Body of pancreas (tissue), 4 donors: Measurements from ENCODE around the gene TPCN2. TPM values are rescaled to one million over a fixed set of nuclear protein-coding genes. Genes with fewer than 3 reads are reported as not detected.

Source experiments
- ATAC-seq: fragments of 150-250 bp; one replicate; pipeline ENCODE4 v1.9.1; 2016
- DNase-seq, 4 donors: peaks; one replicate each; pipeline ENCODE4 v3.0.0-alpha.2; 2019
- H3K27ac ChIP-seq, 4 donors: fragments of 200-600 bp; sonication (generic); 1 replicate in 3 of 4; 2 replicates in 1 of 4; pipeline versions ENCODE4 v1.5.1 to v1.6.1; 2016 to 2019; ENCODE audit warnings: mild to moderate bottlenecking in 1 of 4, mixed read lengths in 1 of 4, moderate library complexity in 1 of 4
- H3K27me3 ChIP-seq, 2 donors: fragments of 200-600 bp; sonication (generic); one replicate each; pipeline ENCODE4 v1.6.0; 2016; ENCODE audit warnings: mild to moderate bottlenecking in 1 of 2
- H3K36me3 ChIP-seq, 2 donors: fragments of 200-600 bp; sonication (generic); replicated peaks in 1 of 2; 2 replicates each; pipeline ENCODE4 v1.5.1; 2016; ENCODE audit warnings: low read depth in 2 of 2; ENCODE audit not compliant: insufficient read depth in 1 of 2
- H3K4me1 ChIP-seq: fragments of 200-600 bp; sonication (generic); one replicate; pipeline ENCODE4 v1.6.0; 2016
- H3K4me3 ChIP-seq, 2 donors: fragments of 200-600 bp; sonication (generic); 1 replicate in 1 of 2; 2 replicates in 1 of 2; pipeline ENCODE4 v1.5.1; 2016 to 2019
- H3K9me3 ChIP-seq, 3 donors: fragments of 200-600 bp; sonication (generic); 1 replicate in 2 of 3; 2 replicates in 1 of 3; pipeline ENCODE4 v1.5.1; 2016
- CTCF ChIP-seq, 7 experiments: fragments of 450-650 bp in 4 of 7; fragments of 200-600 bp in 3 of 7; sonication (generic) in 3 of 7; IDR thresholded peaks; one replicate each; pipeline ENCODE4 v1.5.1; 2016 to 2019; ENCODE audit warnings: antibody characterized with exemption in 7 of 7
- POLR2A ChIP-seq, 3 donors: fragments of 450-650 bp; IDR thresholded peaks; one replicate each; pipeline ENCODE4 v1.6.1; 2016; ENCODE audit warnings: antibody characterized with exemption in 3 of 3, mild to moderate bottlenecking in 2 of 3
- whole genome bisulfite sequencing, 2 donors: methylation state at CpG; one replicate each; pipeline ENCODE4 v1.1.5; 2017; 5-methylcytosine and 5-hydroxymethylcytosine counted together
- intact Hi-C: fragments of 100-400 bp; cut with DNase I; formaldehyde crosslinking; loops from one replicate; pipeline ENCODE4 v1.15.1; 2023
- total RNA-seq, 2 donors: library from RNA; depleted of rRNA; stranded (reverse); fragments of >200 nt; gene quantifications; one replicate each; pipeline ENCODE4 v1.1.0, GENCODE V29; 2016

TPCN2 gene
- total RNA-seq, 2 donors from 2014 or later: 10.9 to 18.9 TPM

- no peaks in the 10 kb centered on the region for H3K9me3 ChIP-seq
- no peak for DNase-seq
- H3K27ac ChIP-seq: peak overlapping the region; percentile 62 to 80 (median 80)
Measured at GRCh38 chr11:69122326-69122629, 73.5 kb downstream of the TPCN2 start.

GRCh38 chr11:69122630-69123431, 74.1 kb downstream of the TPCN2 start:
- Histone ChIP-seq H3K4me3 (no peak overlapping the region), H3K4me1 (peaks cover 35% of the 10 kb centered on the region), H3K36me3 (no peaks in the 10 kb centered on the region), H3K9me3 (no peaks in the 10 kb centered on the region), H3K27ac (peak overlapping the region; percentile 62 to 80 (median 80)), H3K27me3 (no peaks in the 10 kb centered on the region)
- intact Hi-C loops: no loop called here
- peak; percentile 80 to 94 (median 86) for DNase-seq
- ATAC-seq: peak; percentile 93
- TF ChIP-seq POLR2A (IDR thresholded peaks at IDR 0.05) (peak in 1 of 3 donors; percentile 6), CTCF (IDR thresholded peaks at IDR 0.05) (peak in 1 of 7 experiments; percentile 5)
- WGBS, 2 donors: 14 to 16% methylated on average over 12 to 27 of the region's 27 CpGs

More at GRCh38 chr11:69122326-69122629, 73.5 kb downstream of the TPCN2 start:
- intact Hi-C loops: no loop called here
- Histone ChIP-seq H3K4me3 (no peak overlapping the region), H3K4me1 (peaks cover 35% of the 10 kb centered on the region), H3K27me3 (no peaks in the 10 kb centered on the region), H3K36me3 (no peaks in the 10 kb centered on the region)
- TF ChIP-seq POLR2A (IDR thresholded peaks at IDR 0.05): no peak
- TF ChIP-seq CTCF (IDR thresholded peaks at IDR 0.05): no peak
- no peak for ATAC-seq
- WGBS, 2 donors: 66 to 67% methylated on average over 3 to 9 of the region's 9 CpGs

GRCh38 chr11:69123593-69124545, 75.1 kb downstream of the TPCN2 start:
- Histone ChIP-seq H3K4me1 (peaks cover 35% of the 10 kb centered on the region), H3K4me3 (no peak overlapping the region), H3K9me3 (no peaks in the 10 kb centered on the region), H3K36me3 (no peaks in the 10 kb centered on the region), H3K27ac (peak overlapping the region; percentile 62 to 80 (median 80)), H3K27me3 (no peaks in the 10 kb centered on the region)
- TF ChIP-seq POLR2A (IDR thresholded peaks at IDR 0.05) (no peak), CTCF (IDR thresholded peaks at IDR 0.05) (no peak)
- DNase-seq (peak in 1 of 4 donors; percentile 22), ATAC-seq (no peak)
- 71 to 78% methylated on average over 24 to 27 of the region's 27 CpGs for WGBS, 2 donors
- intact Hi-C loops: no loop called here

GRCh38 chr11:69125861-69126260, 77.1 kb downstream of the TPCN2 start:
- ATAC-seq (no peak), DNase-seq (peak in 1 of 4 donors; percentile 7)
- no peak for TF ChIP-seq POLR2A (IDR thresholded peaks at IDR 0.05)
- TF ChIP-seq CTCF (IDR thresholded peaks at IDR 0.05): no peak
- Histone ChIP-seq H3K27me3 (no peaks in the 10 kb centered on the region), H3K4me3 (no peak overlapping the region), H3K4me1 (peaks cover 35% of the 10 kb centered on the region), H3K9me3 (no peaks in the 10 kb centered on the region), H3K27ac (peak overlapping the region in 3 of 4 donors; percentile 15 to 74 (median 61)), H3K36me3 (no peaks in the 10 kb centered on the region)
- intact Hi-C loops: no loop called here
- 75 to 95% methylated on average over 2 to 3 of the region's 3 CpGs for WGBS, 2 donors
